ENCODE measurements around the gene TMEM183A. TPM values are rescaled to one million over a fixed set of nuclear protein-coding genes. Genes with fewer than 3 reads are reported as not detected.

The TMEM183A gene
- total RNA-seq, 1 experiment from 2014 or later: 64.7 TPM

- no peaks in the 10 kb centered on the region for H3K79me2 ChIP-seq (ENCODE audit: insufficient read depth, low read length)
- H3K9ac ChIP-seq (ENCODE audit: low read length): no peak overlapping the region
- H3K4me3 ChIP-seq (replicated peaks in 1 of 2; ENCODE audit: low read depth in 1 of 2, low read length in 2 of 2): no peak overlapping the region
- no peak for ATAC-seq
- CTCF ChIA-PET: no interaction called here
- no peaks in the 10 kb centered on the region for H3K36me3 ChIP-seq (ENCODE audit: control insufficient read depth in 1 of 2, insufficient read depth in 2 of 2, low read length in 2 of 2)
- peaks cover 5 to 12% of the 10 kb centered on the region in 2 experiments for H3K4me1 ChIP-seq (ENCODE audit: control insufficient read depth in 1 of 2, insufficient read depth in 2 of 2, low read length in 2 of 2)
- POLR2A ChIA-PET: interaction anchor here (0.6 kb wide), 1 partner anchor 1157 kb away, joined by 3 read pairs; no protein-coding TSS in a partner anchor
- H3K27ac ChIP-seq (ENCODE audit: low read depth, low read length): no peak overlapping the region
- no TSS peak for BruUV-seq (replicated peaks)
- H4K20me1 ChIP-seq (ENCODE audit: insufficient read depth): no peaks in the 10 kb centered on the region
- RAD21 ChIA-PET (ENCODE audit: low non-redundant PET in 1 of 2, low total read pairs in 2 of 2, uncharacterized antibody in 2 of 2, unreplicated experiment in 2 of 2): no interaction called here
- H2AFZ ChIP-seq (ENCODE audit: low read depth, low read length, poor library complexity, severe bottlenecking): no peak overlapping the region
- no peak overlapping the region for H3K4me2 ChIP-seq (ENCODE audit: low read length)
- no peaks in the 10 kb centered on the region for H3K9me3 ChIP-seq (ENCODE audit: control insufficient read depth in 1 of 2, insufficient read depth in 1 of 2, low read depth in 1 of 2, low read length in 2 of 2)
- H3K9me2 ChIP-seq (ENCODE audit: insufficient read depth): no peaks in the 10 kb centered on the region
- DNase-seq (ENCODE audit: low read depth, low spot score): no peak
- no peaks in the 10 kb centered on the region; the same call in 1 of the 2 replicates for H3K27me3 ChIP-seq (ENCODE audit: insufficient read depth, low read length)
- TF ChIP-seq YY1 (IDR thresholded peaks at IDR 0.05; ENCODE audit: extremely low read depth, insufficient replicate concordance, low read depth, low read length) (no peak), EZH2phosphoT487 (IDR thresholded peaks at IDR 0.05; ENCODE audit: borderline replicate concordance) (no peak), CEBPB (IDR thresholded peaks at IDR 0.05; ENCODE audit: low read depth) (no peak), TCF7L2 (IDR thresholded peaks at IDR 0.05; ENCODE audit: borderline replicate concordance, extremely low read depth, insufficient read depth, insufficient read length) (no peak), CBX3 (IDR thresholded peaks at IDR 0.05; ENCODE audit: low read depth) (no peak), SP1 (IDR thresholded peaks at IDR 0.05; ENCODE audit: low read depth) (no peak)
- intact Hi-C loops (cut with micrococcal nuclease): no loop called here
These were observed 5.2 kb upstream of the TMEM183A start for GRCh38 chr1:203001986-203002385.

DNA sequence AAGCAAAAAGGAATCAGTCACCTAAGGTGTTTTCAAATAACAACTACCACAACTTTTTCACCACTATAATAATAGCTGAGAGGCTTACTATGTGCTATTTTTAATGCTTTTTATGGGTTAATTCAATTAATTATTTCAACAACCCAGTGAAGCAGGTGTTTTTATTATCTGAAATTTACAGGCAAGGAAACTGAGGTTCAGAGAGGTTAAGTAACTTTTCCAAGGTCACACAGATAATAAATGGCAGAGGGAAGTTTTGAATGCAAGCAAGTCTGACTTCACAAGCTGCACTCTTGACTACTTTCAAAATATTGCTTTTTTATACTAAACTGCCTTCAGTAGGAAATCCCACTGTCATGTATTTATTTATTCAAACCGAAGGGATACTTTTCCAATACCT, 4.2 kb upstream of the TMEM183A start:
- no peak overlapping the region for H3K27ac ChIP-seq (ENCODE audit: low read depth, low read length)
- no peaks in the 10 kb centered on the region for H3K36me3 ChIP-seq (ENCODE audit: control insufficient read depth in 1 of 2, insufficient read depth in 2 of 2, low read length in 2 of 2)
- intact Hi-C loops (cut with micrococcal nuclease): no loop called here
- ChIA-PET CTCF (no interaction called here), RAD21 (ENCODE audit: low non-redundant PET in 1 of 2, low total read pairs in 2 of 2, uncharacterized antibody in 2 of 2, unreplicated experiment in 2 of 2) (no interaction called here), POLR2A (no interaction called here)
- peaks cover 7% of the 10 kb centered on the region for H3K79me2 ChIP-seq (ENCODE audit: insufficient read depth, low read length)
- ATAC-seq (no peak), DNase-seq (ENCODE audit: low read depth, low spot score) (no peak)
- no peak overlapping the region for H3K9ac ChIP-seq (ENCODE audit: low read length)
- H3K4me1 ChIP-seq (ENCODE audit: control insufficient read depth in 1 of 2, insufficient read depth in 2 of 2, low read length in 2 of 2): peaks cover 5 to 13% of the 10 kb centered on the region in 2 experiments
- no peaks in the 10 kb centered on the region for H3K9me2 ChIP-seq (ENCODE audit: insufficient read depth)
- no peaks in the 10 kb centered on the region for H3K9me3 ChIP-seq (ENCODE audit: control insufficient read depth in 1 of 2, insufficient read depth in 1 of 2, low read depth in 1 of 2, low read length in 2 of 2)
- H3K4me3 ChIP-seq (replicated peaks in 1 of 2; ENCODE audit: low read depth in 1 of 2, low read length in 2 of 2): no peak overlapping the region
- H2AFZ ChIP-seq (ENCODE audit: low read depth, low read length, poor library complexity, severe bottlenecking): no peak overlapping the region
- BruUV-seq (replicated peaks): no TSS peak
- H3K27me3 ChIP-seq (ENCODE audit: insufficient read depth, low read length): no peaks in the 10 kb centered on the region
- no peak overlapping the region for H3K4me2 ChIP-seq (ENCODE audit: low read length)
- no peaks in the 10 kb centered on the region for H4K20me1 ChIP-seq (ENCODE audit: insufficient read depth)
- TF ChIP-seq ELF1 (IDR thresholded peaks at IDR 0.05; ENCODE audit: borderline replicate concordance, low read depth): no peak
- TF ChIP-seq RAD21 (IDR thresholded peaks at IDR 0.05; ENCODE audit: low read depth): no peak
- no peak for TF ChIP-seq FOSL1 (IDR thresholded peaks at IDR 0.05; ENCODE audit: low read depth)
- no peak for TF ChIP-seq CTCF (IDR thresholded peaks at IDR 0.05 in 2 of 3, conservative IDR thresholded peaks at IDR 0.05 in 1 of 3; ENCODE audit: borderline replicate concordance in 1 of 3, insufficient read depth in 1 of 3, low read depth in 2 of 3, low read length in 2 of 3)
- no peak for TF ChIP-seq EZH2phosphoT487 (IDR thresholded peaks at IDR 0.05; ENCODE audit: borderline replicate concordance)
- no peak for TF ChIP-seq EGR1 (IDR thresholded peaks at IDR 0.05; ENCODE audit: low read depth)
- no peak for TF ChIP-seq CBX3 (IDR thresholded peaks at IDR 0.05; ENCODE audit: low read depth)
- no peak for TF ChIP-seq ZBTB33 (IDR thresholded peaks at IDR 0.05; ENCODE audit: extremely low read depth, insufficient replicate concordance, low read length)
- no peak for TF ChIP-seq REST (IDR thresholded peaks at IDR 0.05; ENCODE audit: low read depth)
